ENCODE measurements around the gene URI1. TPM values are rescaled to one million over a fixed set of nuclear protein-coding genes. Genes with fewer than 3 reads are reported as not detected.
A peak's percentile ranks its signal among the peaks of the same experiment; 100 is the strongest.

Gene URI1, protein sequence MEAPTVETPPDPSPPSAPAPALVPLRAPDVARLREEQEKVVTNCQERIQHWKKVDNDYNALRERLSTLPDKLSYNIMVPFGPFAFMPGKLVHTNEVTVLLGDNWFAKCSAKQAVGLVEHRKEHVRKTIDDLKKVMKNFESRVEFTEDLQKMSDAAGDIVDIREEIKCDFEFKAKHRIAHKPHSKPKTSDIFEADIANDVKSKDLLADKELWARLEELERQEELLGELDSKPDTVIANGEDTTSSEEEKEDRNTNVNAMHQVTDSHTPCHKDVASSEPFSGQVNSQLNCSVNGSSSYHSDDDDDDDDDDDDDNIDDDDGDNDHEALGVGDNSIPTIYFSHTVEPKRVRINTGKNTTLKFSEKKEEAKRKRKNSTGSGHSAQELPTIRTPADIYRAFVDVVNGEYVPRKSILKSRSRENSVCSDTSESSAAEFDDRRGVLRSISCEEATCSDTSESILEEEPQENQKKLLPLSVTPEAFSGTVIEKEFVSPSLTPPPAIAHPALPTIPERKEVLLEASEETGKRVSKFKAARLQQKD
- 10 to 100 TPM; 52.2 to 63.2 (median 58.6) TPM for total RNA-seq

- DNase-seq (ENCODE audit: low spot score) (peak; percentile 83), ATAC-seq (ENCODE audit: low FRiP score) (peak; percentile 96)
- TF ChIP-seq, protein P1, sequence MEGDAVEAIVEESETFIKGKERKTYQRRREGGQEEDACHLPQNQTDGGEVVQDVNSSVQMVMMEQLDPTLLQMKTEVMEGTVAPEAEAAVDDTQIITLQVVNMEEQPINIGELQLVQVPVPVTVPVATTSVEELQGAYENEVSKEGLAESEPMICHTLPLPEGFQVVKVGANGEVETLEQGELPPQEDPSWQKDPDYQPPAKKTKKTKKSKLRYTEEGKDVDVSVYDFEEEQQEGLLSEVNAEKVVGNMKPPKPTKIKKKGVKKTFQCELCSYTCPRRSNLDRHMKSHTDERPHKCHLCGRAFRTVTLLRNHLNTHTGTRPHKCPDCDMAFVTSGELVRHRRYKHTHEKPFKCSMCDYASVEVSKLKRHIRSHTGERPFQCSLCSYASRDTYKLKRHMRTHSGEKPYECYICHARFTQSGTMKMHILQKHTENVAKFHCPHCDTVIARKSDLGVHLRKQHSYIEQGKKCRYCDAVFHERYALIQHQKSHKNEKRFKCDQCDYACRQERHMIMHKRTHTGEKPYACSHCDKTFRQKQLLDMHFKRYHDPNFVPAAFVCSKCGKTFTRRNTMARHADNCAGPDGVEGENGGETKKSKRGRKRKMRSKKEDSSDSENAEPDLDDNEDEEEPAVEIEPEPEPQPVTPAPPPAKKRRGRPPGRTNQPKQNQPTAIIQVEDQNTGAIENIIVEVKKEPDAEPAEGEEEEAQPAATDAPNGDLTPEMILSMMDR (IDR thresholded peaks at IDR 0.05): no peak
Measured at GRCh38 chr19:29941828-29942403, at the start of gene URI1. URI1 (plus strand) TSS chr19:29942239; CDS start chr19:29942548, 309 bp downstream.

DNA sequence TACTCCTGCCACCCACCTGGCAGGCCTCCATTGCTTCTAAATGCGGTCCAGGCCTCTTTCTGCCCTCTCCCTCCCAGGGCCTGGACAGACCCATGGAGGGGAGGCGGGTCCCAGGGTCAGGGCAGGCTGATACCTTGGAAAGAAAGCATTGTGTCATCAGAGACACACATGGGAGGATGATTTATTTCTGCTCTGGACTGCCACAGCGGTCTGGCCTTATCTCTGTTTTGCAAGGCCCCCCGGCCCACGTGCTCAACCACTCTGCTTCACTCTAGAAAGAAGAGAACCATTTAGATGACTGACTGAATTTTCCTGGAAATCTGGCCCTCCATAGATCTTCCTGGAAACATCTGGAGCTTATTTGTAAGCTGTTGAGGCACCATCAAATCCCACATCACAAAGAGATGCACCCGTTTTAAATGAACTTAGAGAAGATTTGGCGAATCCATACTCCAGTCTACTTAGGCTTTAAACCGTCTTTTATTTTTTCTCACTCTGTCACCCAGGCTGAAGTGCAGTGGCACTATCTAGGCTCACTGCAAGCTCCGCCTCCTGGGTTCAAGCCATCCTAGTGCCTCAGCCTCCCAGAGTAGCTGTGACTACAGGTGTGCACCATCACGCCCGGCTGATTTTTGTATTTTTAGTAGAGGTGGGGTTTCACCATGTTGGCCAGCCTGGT lies 48.3 kb upstream of the URI1 start:
- DNase-seq (ENCODE audit: low spot score): no peak
- TF ChIP-seq, protein P1 (IDR thresholded peaks at IDR 0.05): no peak
- no peak for ATAC-seq (ENCODE audit: low FRiP score)

DNA sequence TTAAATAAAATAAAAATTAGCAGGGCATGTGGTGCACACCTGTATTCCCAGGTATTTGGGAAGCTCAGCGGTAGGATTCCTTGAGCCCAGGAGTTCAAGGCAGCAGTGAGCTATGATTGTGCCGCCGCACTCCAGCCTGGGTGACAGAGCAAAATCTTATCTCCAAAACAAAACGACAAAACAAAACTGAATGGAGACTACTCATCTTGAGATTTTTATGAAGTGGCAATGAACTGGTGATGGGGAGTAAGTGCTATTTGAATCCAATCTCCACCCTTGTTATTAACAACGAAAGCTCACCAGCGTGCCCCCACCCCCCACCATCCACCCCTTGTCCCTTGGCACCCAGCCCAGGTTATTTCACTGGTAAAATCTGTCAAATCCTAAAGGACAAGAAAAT lies 45.2 kb upstream of the URI1 start:
- ATAC-seq (ENCODE audit: low FRiP score) (no peak), DNase-seq (ENCODE audit: low spot score) (no peak)
- TF ChIP-seq, protein P1 (IDR thresholded peaks at IDR 0.05): no peak

GRCh38 chr19:29897466-29897865 lies 44.6 kb upstream of the URI1 start:
- no peak for DNase-seq (ENCODE audit: low spot score)
- TF ChIP-seq, protein P1 (IDR thresholded peaks at IDR 0.05): no peak
- ATAC-seq (ENCODE audit: low FRiP score): no peak

DNA sequence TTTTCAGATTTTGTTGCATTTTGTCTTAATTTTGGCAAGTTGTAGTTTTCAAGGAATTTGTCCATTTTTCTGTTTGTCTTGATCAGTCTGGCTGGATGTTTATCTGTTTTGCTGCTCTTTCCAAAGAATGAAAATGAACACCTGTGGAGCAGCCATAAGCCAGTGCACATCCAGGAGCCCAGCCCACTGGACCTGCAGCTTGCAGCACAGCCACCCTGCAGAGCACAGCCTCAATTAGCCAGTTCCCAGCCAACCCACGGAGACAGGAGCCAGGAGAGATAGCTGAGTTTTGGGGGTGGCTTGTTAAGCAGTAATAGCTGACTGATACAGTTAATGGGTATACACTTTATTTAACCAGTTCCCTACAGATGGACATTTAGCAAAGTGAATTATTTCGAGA lies 38.0 kb upstream of the URI1 start:
- TF ChIP-seq, protein P1 (IDR thresholded peaks at IDR 0.05): no peak
- DNase-seq (ENCODE audit: low spot score) (no peak), ATAC-seq (ENCODE audit: low FRiP score) (no peak)

DNA sequence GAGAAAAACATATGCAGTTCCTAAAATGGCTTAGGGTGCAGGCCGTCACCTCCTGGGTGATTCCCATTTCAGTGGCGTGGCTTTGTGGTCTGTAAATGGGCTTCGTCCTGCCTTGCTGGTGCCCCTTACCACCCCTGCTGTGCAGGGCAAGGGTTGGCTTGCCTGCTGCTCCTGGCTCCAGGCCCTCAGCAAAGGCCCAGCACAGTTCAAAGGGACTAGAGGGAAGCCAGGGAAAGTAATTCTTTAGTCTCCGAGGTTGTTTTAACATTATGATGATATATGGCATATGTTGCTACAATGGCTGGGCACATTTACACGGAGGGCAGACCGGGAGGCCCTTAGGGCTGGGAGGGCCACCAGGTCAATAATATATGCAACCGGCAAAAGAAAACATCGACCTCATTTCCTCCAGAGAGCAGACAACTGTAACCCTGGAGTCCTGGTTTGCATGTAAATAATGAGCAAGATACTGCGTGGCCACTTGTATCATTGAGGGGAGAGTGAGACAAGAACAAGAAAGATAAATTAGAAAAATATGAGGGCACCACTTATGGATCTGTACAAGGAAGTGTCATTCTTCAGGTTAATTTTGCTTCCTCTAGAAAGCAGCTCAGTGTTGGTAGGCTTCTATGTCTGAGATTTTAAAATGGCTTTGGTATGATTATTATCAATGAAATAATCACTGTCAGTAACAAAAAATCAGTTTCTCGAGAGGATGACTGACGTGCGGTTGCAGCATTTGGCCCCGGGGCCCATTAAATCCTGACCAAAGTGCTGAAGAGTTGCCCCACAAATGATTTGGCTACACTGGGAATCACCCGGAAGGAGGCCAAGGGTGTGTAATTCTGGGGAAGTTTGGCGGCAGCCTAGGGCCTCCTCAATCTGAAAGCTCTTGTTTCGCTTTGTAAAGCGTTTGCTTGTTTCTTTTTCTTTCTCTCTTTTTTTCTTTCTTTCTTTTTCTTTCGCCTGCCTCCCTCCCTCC lies 32.8 kb upstream of the URI1 start:
- no peak for DNase-seq (ENCODE audit: low spot score)
- no peak for ATAC-seq (ENCODE audit: low FRiP score)
- TF ChIP-seq, protein P1 (IDR thresholded peaks at IDR 0.05): no peak

Data from omental fat pad (tissue), 4 donors.